ELR (cell line): ENCODE data around the gene SVOP.
A peak's percentile ranks its signal among the peaks of the same experiment; 100 is the strongest.
"Not testable (repeated sequence)": the region's sequence is repeated elsewhere in the genome, so short reads cannot be mapped to it uniquely, and the experiment has no call there.

ENCODE experiments used
- DNase-seq: peaks from one replicate; pipeline ENCODE4 v3.0.0-alpha.2; 2015; ENCODE audit warnings: low read depth

Gene SVOP

DNA sequence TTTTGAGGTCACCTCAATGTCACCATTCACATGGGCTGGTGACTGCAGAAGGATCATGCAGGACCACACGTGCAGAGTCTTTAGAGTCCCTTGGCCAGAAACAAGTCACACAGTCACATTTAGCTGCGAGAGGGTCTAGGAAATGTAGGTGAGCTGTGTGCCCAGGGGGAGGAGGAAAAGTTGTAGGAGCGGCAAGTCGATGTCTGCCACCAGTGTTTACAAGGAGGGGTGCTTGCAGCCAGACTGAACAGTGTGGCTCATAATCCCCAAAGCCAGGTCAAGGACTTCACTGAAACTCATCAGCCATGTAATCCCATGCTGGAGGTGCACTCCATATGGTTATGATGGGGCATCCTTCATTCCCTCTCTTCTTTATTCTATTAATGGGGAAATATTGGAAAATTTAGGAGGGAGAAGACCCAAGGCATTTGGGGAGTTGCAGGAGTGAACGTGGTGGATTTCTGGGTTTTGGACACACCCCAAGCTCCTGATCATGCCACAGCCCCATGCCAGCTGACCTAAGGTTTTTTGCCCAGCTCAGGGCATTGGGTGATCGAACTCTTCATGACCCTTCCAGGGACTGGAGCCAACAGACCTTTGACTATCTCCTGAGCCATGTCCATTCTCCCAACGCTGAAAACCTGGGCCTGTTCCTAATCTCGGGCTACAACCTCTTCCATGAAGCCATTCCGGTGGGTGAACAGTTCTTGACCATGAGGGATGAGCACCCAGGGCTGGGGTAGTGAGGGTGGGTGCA, 133.8 kb downstream of the SVOP start:
- no peak for DNase-seq

DNA sequence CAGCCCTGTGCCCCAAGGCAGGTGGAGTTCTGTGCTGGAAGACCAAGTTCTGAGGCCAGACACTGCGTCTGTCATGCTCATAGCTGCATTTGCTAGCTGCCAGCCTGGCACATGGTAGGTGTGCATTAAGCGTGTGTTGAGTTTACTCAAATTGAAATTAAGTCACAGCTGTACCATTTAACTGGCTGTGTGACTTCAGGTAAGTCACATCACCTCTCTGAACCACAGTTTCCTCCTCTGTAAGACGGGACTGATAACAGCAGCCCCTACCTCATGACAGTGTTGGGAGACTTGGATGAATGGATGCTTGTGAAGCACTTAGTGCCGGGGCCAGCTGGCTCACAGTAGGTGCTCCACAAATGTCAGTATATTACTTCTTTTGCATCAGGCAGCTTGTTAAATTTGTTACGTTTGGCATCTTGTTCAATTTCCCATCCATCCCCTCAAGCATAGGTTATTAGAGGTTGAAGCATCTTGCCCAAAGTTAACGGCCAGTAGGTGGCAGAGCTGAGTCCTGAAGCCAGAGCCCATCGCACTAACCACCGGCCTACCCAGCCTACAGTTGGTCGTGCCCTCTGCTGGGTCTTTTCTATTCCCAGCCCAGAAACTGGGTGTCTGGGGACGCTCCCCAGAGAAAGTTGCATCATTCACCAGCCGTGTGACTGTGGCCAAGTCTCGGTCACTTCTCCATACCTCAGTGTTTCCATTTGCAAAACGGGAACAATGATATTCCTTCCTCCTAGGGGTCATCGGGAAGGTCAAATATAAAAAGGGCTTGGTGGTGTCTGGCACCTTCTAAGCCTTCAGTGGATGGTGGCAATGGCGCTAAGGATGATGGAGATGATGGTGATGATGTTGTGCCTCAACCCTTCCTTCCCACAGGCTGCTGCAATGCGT, 136.5 kb downstream of the SVOP start:
- DNase-seq, result peak; percentile 54

DNA sequence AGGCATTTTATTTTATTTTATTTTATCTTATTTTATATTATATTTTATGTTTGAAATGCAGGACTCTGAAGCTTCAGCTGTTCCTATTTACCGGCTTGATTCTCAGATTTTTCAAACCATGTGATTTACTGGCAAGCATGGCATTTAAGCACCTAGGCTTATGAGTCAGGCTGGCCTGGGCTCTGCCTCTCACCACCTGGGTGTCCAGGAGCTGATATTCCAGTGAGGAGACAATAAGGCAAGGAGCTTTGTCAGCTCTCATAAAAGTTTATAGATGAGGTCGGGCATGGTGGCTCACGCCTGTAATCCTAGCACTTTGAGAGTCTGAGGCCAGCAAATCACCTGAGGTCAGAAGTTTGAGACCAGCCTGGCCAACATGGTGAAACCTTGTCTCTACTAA, 138.9 kb downstream of the SVOP start:
- no peak for DNase-seq

DNA sequence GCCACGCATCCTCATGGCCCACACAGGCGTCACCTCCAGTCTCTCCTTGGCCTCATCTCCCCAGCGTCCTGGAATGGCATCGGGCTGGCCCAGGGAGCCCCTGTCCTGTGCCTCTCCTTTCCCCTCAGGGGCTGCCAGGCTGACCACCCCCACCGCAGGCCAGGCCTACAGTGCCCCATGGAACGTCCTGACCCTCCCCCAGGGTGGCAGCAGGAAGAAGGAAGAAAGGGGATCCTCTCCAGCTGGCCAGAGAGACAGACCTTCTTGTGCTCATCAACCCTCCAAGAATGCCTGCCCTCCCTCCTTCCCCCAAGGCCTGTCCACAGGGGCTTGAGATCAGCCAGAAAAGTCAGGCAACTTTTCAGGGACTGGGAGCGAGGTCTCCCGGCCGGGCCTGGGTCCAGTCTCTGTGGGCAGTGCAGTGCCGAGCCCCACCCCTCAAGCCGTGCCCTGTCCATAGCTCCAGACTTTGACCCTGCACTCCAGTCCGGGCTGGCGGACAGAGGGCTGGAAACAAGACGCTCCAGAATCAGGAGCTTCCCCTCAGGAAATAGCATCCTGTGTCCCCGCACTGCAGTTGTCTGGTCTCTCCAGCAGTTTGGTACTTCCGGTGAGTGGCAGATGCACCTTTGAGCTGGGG, 141.1 kb downstream of the SVOP start, which contains the start of gene DAO:
DAO (plus strand) TSS at position 478 of the 640 bp plus-strand sequence. CDS start 4,915 bp downstream, outside the sequence.
- no peak for DNase-seq

DNA sequence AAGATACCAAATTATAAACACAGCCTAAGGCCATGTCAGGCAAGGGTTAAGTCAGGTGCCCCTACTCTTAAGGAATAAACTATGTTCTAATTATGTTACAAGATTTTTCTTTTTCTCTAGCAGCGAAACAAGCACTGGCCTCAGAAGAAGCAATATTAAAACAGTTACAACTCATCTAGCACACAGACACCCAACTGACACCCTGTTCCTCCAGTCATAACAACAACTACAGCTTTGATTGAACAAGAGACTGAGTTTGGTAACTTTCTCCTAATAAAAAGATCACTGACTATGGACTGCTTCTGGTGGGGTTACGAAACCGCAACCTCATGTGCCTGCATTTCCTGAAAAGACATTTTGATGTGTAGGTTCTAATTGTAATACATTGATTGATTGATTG, 144.3 kb downstream of the SVOP start:
- DNase-seq, result no peak

DNA sequence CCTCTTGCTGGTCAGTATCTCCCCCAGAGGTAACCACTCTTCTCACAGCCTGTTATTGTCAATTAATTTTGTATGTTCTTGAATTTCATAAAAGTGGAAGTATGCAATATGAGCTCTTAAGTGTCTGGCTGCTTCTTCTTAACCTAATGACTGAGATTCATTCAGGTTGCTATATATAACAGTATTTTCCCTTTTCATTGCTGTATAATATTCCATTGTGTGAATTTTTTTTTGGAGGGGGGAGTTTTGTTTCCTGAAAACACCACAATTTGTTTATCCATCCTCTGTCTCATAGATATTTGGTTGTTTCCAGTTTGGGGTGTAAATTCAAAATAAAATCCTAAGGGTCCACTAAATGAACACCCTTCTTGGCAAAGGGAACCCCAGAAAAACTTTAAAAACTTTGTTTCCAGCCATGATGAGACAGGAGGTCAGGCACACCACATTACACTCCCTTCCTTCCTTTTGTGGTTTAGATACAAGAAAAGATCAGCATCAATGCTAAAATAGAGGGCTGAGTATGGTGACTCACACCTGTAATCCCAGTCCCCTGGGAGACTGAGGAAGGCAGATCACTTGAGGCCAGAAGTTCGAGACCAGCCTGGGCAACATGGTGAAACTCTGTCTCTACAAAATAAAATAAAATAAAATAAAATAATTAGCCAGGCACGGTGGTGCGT, 145.0 kb downstream of the SVOP start:
- DNase-seq, result no peak

DNA sequence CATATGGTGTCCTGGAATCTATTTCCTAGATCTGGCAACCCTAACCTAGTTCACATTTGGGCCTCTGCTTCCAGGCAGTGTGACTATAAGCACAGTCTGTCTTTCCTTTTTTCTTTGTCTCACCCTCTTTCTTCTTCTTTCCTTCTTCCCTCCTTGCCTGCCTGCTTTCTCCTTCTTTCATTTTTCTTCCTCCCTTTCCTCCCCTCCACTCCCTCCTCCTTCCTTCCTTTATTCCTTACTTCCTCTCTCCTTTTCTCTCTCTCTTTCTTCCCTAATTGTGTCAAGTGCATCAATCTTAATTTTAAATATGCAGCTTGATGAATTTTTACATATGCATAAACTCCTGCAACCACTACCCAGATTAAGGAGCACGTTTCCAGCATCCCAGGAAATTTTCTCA, 145.6 kb downstream of the SVOP start:
- DNase-seq, result no peak

DNA sequence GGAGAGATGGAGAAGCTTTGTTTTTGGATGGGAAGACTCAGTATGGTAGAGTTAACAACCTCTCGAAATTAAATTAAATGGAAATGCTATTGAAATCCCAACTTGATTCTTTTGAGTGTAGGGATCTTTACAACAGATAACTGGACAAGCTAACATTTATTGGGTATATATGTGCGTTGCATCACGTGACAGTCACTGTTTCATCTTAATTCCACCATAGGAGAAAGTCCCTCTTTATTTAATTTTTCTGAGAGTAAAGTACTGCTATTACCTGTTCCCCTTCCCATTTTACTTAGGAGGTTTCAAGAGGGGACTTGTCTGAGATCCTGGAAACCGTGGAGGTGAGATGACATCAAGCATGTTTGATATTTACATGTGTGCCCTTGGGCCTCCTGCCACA, 152.1 kb downstream of the SVOP start:
- DNase-seq, result no peak

DNA sequence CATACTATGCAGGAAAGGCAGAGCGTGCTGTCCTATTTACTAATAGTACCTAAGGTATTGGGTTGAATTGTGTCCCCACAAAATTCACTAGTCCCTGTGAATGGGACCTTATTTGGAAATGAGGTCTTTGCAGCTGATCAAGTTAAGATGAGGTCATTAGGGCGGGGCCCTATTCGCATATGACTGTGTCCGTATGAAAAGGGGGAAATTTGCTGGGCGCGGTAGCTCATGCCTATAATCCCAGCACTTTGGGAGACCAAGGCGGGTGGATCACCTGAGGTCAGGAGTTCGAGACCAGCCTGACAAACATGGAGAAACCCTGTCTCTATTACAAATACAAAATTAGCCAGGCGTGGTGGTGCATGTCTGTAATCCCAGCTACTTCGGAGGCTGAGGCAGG, 154.8 kb downstream of the SVOP start:
- not testable (repeated sequence) for DNase-seq

DNA sequence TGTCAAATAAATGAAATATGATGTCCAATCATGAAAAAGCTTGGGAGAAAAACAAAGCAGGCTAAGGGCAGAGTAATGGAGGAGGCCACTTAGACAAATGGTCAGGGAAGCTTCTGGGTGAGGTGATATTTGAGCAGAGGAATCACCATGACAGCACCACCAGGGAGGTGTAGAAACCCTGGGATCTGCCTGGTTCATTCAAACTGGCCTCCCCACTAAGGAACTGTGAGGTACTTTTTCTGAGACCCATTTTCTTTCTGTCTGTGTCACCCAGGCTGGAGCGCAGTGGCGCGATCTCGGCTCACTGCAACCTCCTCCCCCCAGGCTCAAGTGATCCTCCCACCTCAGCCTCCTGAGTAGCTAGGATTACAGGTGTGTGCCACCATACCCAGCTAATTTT, 155.7 kb downstream of the SVOP start:
- DNase-seq, result no peak

DNA sequence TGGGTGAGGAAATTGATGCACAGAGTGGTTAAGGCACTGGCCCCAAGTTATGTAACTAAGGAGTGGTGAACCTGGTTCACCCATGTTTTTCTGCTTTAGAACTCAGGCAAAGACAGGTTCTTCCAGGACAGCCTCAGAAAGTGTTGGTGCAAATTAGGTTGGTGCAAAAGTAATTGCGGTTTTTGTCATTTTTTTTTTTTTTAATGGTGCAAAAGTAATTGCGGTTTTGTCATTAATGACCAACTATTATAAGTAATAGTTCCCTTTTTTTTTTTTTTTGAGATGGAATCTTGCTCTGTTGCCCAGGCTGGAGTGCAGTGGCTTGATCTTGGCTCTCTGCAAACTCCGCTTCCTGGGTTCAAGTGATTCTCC, 158.3 kb downstream of the SVOP start:
- no peak for DNase-seq

DNA sequence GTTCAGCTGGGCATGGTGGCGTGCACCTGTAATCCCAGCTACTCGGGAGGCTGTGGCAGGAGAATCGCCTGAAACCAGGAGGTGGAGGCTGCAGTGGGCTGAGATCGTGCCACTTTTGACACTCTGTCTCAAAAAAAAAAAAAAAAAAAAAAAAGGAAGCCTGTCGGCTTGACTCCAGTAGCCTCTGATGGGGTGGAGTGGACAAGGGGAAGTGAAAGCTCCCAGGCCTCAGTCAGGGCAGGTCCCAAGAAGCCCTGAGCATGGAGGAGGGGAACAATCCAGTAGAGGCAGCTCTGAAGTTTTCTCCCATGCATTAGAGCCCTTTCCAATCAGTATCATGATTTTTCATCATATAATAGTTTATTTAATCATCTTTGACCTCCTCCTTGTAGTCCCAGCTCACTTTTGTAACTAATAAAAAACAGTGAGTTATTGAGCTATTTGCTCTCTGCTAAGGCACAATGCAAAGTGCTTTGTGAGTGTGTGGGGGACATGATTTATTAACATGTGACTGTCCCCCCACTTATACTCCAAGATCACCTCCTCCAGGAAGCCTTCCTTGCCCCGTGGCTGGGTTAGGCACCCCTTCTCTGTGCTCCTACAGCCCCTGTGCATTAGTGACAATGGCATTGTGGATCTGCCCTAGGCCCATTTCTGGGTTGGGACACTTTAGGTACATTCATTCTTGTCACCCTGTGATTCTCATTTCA, 158.8 kb downstream of the SVOP start:
- no peak for DNase-seq

DNA sequence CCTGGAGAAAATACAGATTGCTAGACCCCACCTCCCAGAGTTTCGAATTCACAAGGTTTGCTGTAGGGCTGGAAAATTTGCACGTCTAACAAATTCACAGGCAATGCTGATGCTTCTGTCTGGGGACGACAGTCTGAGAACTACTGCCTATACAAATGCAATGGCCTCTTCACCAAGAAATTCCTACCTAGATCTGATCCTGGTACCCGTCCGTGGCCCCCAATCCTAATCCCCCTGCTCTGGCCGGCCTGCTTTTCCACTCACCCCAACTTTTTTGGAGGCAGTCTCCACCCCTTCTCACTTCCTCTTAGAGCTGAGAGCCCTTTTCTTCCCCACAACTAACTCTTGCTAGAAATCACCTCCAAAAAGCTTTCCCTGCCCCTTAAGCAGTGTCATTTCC, 160.4 kb downstream of the SVOP start:
- no peak for DNase-seq

DNA sequence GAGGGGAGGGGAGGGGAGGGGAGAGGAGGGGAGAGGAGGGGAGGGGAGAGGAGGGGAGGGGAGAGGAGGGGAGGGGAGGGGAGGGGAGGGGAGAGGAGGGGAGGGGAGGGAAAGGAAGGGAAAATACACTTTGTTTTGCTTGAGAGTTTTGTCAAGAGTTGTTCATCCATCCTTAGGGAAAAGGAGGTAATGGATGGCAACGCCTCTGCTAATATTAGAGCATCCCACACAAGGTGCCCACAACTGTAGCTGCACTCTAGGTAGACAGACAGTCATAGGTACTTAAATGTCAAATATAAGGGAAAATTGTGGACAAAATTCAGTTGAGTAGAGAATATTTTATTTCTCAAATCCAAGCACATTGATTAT, 161.0 kb downstream of the SVOP start:
- DNase-seq, result no peak

DNA sequence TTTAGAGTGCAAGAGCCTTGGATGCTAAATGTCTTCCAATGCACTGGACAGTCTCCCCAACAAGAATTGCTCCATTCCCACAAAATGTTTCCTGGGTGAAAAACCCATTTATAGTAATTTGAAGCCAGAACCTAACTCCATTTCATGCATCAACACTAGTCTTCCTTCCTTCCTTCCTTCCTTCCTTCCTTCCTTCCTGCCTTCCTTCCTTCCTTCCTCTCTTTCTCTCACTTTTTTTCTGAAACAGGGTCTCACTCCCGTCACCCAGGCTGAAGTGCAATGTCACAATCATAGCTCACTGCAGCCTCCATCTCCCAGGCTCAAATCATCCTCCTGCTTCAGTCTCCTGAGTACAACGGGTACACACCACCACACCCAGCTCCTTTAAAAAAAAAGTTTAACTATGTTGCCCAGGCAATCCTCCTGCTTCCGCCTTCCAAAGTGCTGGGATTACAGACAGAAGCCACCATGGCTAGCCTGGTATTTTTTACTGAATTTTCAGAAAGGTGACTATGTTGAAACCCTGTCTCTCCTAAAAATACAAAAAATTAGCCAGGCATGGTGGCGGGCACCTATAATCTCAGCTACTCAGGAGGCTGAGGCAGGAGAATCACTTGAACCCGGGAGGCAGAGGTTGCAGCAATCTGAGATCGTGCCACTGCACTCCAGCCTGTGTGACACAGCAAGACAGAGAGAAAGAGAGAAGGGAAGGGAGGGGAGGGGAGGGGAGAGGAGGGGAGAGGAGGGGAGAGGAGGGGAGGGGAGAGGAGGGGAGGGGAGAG, 161.5 kb downstream of the SVOP start:
- DNase-seq, result not testable (repeated sequence)

DNA sequence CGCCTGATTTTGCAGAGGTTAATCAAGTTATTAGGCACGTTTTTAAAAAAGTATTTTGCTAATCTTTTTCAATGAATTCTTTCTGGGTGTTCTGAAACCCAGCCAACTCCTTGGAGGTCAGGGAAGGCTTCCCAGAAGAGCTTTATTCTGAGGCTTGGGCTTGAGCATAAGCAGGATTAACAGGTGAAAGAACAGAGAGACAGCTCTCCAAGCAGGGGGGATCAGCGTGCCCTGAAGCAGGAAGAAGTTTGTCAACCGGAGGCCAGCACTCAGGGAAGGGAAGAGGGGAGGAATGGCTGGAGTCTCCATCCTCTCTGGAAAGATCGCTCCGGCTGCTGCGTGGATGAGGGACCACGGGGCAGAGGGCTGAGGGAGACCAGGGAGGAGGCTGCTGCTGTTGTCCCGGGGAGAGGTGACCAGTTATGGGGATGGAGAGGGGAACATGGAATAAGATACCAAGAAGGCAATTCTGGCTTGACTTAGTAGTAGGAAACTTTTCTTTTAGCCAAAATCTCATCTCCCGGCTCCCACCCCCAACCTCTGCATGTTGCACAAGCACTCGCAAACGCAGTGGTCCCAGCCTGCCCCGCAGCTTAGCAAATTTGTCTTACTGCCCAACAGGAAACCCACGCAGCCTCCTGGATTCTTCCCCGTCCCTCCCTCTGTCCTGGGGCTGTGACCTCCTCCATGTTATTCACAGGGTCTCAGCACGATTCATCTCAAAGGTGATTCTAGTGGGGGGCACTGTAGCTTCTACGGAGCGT, 162.4 kb downstream of the SVOP start:
- no peak for DNase-seq
